A673 (cell line): ENCODE data around the gene GNLY. TPM values are rescaled to one million over a fixed set of nuclear protein-coding genes. Genes with fewer than 3 reads are reported as not detected.

Experiments
- BruUV-seq: library from RNA; stranded (reverse); fragments of 400-500 nt; replicated peaks from 2 replicates; lab custom pipeline; 2021; lab: Mats Ljungman, UMichigan
- CTCF ChIA-PET: fragments of 300-600 bp; sonication (Branson Sonifier 250); formaldehyde crosslinking; loops from one replicate; lab custom pipeline; 2022; ENCODE audit warnings: antibody characterized with exemption; lab: Charles Lee
- POLR2A ChIA-PET: fragments of 300-600 bp; sonication (Branson Sonifier 250); formaldehyde crosslinking; loops from one replicate; lab custom pipeline; 2022; ENCODE audit warnings: antibody characterized with exemption; ENCODE audit not compliant: low non-redundant PET; lab: Charles Lee
- DNase-seq: peaks from one replicate; pipeline ENCODE4 v3.0.0-alpha.2; 2015; ENCODE audit warnings: low spot score
- H3K27ac ChIP-seq: fragments of 200-600 bp; sonication (generic); 2 replicates; pipeline ENCODE4 v1.5.1; 2016; ENCODE audit warnings: mixed run types, low read depth, mild to moderate bottlenecking, mixed read lengths, antibody characterized with exemption, low read length; ENCODE audit not compliant: poor library complexity, severe bottlenecking
- H3K27me3 ChIP-seq: fragments of 200-600 bp; sonication (generic); replicated peaks from 2 replicates; pipeline ENCODE4 v1.6.1; 2017; ENCODE audit warnings: mixed run types, low read depth, mild to moderate bottlenecking, mixed read lengths, antibody characterized with exemption, low read length; ENCODE audit not compliant: insufficient read depth, poor library complexity
- H3K36me3 ChIP-seq: fragments of 200-600 bp; sonication (generic); 2 replicates; pipeline ENCODE4 v1.6.1; 2016; ENCODE audit warnings: mixed run types, mild to moderate bottlenecking, mixed read lengths, antibody characterized with exemption, low read length; ENCODE audit not compliant: insufficient read depth, poor library complexity, severe bottlenecking
- H3K4me1 ChIP-seq: fragments of 200-600 bp; sonication (generic); 2 replicates; pipeline ENCODE4 v1.6.1; 2017; ENCODE audit warnings: mixed run types, mild to moderate bottlenecking, mixed read lengths, antibody characterized with exemption, low read length; ENCODE audit not compliant: insufficient read depth, poor library complexity, severe bottlenecking
- H3K4me3 ChIP-seq: fragments of 200-600 bp; sonication (generic); 2 replicates; pipeline ENCODE4 v1.5.1; 2016; ENCODE audit warnings: low read depth, mixed run types, mild to moderate bottlenecking, mixed read lengths, low read length; ENCODE audit not compliant: poor library complexity, severe bottlenecking
- H3K9me3 ChIP-seq: fragments of 200-600 bp; sonication (generic); 2 replicates; pipeline ENCODE4 v1.6.1; 2016; ENCODE audit warnings: mixed run types, low read depth, mild to moderate bottlenecking, mixed read lengths, antibody characterized with exemption, low read length; ENCODE audit not compliant: poor library complexity, severe bottlenecking
- EZH2 ChIP-seq: fragments of 200-600 bp; sonication (generic); IDR thresholded peaks from 2 replicates; pipeline ENCODE4 v1.6.1; 2017; ENCODE audit warnings: borderline replicate concordance, low read depth, mild to moderate bottlenecking, mixed read lengths, antibody characterized with exemption, low read length; ENCODE audit not compliant: poor library complexity, severe bottlenecking
- intact Hi-C: fragments of 100-400 bp; cut with micrococcal nuclease; formaldehyde crosslinking; loops from one replicate; pipeline ENCODE4 v1.10.0; 2022; ENCODE audit not compliant: unreplicated experiment
- total RNA-seq: library from RNA; stranded (reverse); gene quantifications from 2 replicates; pipeline ENCODE4 v1.2.3, GENCODE V29; 2021
- TF ChIP-seq, protein P1 (sequence below): fragments of 300-800, 200-600 bp; sonication (generic); conservative IDR thresholded peaks from 2 replicates; pipeline ENCODE4 v1.5.1; 2017; ENCODE audit warnings: low read depth, mild to moderate bottlenecking, antibody characterized with exemption, low read length, moderate library complexity, mixed read lengths

The GNLY gene
- total RNA-seq, 1 experiment from 2014 or later, result not detected

DNA sequence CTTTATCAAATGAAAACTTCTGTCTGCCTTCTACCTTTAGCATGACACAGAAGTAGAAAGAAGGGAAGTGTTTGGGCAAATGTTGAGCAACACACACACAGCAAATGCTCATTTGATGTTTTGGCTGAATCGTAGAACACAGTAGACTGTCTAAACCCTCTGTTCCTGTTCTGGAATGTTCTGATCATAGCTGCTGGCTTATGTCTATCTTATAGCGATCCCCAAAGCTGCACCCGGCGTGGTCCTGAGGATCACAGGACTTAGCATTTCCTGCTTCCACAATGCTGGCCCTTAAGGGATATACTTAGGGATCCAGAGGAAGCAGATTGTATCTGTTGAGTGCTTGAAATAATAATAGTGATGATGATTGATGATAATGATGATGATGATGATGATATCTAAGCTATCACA, 15.2 kb downstream of the GNLY start:
- no peak overlapping the region for H3K27ac ChIP-seq
- TF ChIP-seq, protein P1, sequence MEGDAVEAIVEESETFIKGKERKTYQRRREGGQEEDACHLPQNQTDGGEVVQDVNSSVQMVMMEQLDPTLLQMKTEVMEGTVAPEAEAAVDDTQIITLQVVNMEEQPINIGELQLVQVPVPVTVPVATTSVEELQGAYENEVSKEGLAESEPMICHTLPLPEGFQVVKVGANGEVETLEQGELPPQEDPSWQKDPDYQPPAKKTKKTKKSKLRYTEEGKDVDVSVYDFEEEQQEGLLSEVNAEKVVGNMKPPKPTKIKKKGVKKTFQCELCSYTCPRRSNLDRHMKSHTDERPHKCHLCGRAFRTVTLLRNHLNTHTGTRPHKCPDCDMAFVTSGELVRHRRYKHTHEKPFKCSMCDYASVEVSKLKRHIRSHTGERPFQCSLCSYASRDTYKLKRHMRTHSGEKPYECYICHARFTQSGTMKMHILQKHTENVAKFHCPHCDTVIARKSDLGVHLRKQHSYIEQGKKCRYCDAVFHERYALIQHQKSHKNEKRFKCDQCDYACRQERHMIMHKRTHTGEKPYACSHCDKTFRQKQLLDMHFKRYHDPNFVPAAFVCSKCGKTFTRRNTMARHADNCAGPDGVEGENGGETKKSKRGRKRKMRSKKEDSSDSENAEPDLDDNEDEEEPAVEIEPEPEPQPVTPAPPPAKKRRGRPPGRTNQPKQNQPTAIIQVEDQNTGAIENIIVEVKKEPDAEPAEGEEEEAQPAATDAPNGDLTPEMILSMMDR, result no peak
- TF ChIP-seq EZH2, result no peak
- intact Hi-C loops, result no loop called here
- no peak overlapping the region for H3K4me3 ChIP-seq
- ChIA-PET CTCF (interaction anchor here (0.6 kb wide), 1 partner anchor 83 kb away, joined by 4 read pairs; no protein-coding TSS in a partner anchor), POLR2A (no interaction called here)
- no peaks in the 10 kb centered on the region for H3K9me3 ChIP-seq
- DNase-seq, result no peak
- no peaks in the 10 kb centered on the region for H3K36me3 ChIP-seq
- no peaks in the 10 kb centered on the region for H3K27me3 ChIP-seq
- no TSS peak for BruUV-seq
- peaks cover 12% of the 10 kb centered on the region for H3K4me1 ChIP-seq

DNA sequence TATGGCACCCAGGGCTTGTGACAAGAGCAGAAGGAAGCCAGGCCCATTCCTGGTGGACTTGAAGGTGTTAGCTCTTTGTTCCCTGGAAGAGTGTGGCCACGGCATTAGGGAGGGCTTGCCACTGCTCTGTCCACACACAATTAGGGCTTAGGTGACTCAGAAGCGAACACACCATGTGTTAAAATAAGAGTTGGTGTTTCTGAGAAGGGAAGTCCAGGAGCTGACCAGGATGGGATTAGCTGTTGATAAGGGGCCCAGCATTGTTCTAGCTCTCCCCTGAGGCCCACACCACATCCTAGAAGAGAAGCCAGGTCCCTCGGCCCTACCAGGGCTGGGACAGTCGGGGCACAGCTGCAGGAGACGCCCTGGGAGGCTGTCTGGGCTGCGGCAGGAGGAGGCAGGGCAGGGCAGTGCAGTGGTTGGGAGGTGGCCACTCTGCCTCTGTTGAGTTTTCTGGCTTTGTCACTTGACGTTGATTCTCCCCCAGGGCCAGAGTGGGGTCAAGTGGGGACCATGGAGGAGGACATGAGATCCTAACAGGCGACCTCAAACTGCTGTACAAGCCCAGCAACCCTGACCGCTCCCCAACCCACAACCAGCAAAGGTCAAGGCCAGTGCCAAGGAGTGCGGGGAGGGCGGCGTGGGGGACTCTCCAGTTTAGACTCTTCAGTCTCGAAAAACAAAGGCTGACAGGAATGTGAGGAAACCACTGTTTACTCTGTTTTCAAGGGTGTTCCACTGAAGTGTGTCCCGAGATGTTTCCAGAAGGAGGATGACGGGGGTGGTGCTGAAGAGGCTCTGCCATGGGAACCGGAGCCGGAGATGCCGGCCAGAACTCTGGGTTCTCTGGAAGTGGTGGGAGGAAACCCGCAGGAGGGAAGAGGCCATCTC, 16.8 kb downstream of the GNLY start:
- ChIA-PET CTCF (no interaction called here), POLR2A (no interaction called here)
- intact Hi-C loops, result no loop called here
- DNase-seq, result no peak
- Histone ChIP-seq H3K27me3 (no peaks in the 10 kb centered on the region), H3K4me3 (no peak overlapping the region), H3K9me3 (no peaks in the 10 kb centered on the region), H3K36me3 (no peaks in the 10 kb centered on the region), H3K4me1 (peaks cover 8% of the 10 kb centered on the region), H3K27ac (no peak overlapping the region)
- no TSS peak for BruUV-seq
- TF ChIP-seq EZH2, result no peak
- TF ChIP-seq, protein P1, result no peak

DNA sequence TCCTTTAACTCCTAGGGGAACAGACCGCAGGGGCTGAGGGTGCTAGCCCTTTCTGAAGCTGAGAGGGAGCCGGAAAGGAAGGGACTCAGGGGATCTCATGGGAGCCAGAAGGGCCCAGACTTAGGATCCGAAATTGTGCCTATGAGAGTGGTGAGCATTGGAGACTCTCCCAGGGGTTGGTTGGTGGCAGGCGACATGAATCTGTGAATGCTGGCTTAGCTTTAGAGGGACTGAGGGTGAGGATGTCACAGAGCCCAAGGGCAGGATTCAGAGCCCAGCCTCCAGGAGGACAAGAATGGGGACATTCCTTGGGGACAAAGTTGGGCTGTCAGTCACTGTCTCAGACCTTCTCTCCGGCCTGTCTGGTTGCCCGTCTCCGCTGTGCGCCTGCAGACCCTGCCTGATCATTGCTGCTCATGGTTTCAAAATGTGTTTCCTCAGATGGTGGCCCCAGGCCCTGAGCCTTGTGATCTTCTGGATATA, 17.5 kb downstream of the GNLY start:
- no peak overlapping the region for H3K27ac ChIP-seq
- no peaks in the 10 kb centered on the region for H3K9me3 ChIP-seq
- peaks cover 5% of the 10 kb centered on the region for H3K4me1 ChIP-seq
- no TSS peak for BruUV-seq
- no peak overlapping the region for H3K4me3 ChIP-seq
- H3K36me3 ChIP-seq, result no peaks in the 10 kb centered on the region
- ChIA-PET POLR2A (no interaction called here), CTCF (no interaction called here)
- no peak for TF ChIP-seq EZH2
- TF ChIP-seq, protein P1, result no peak
- DNase-seq, result no peak
- intact Hi-C loops, result no loop called here
- no peaks in the 10 kb centered on the region for H3K27me3 ChIP-seq
